K562 (cell line): Measurements from ENCODE around the gene KIAA2012.

Experiments
- PHF21A ChIP-seq: fragments of 450-650 bp; IDR thresholded peaks from 2 replicates; pipeline ENCODE4 v1.6.1; 2017; ENCODE audit warnings: low read depth, borderline replicate concordance
- POLR2A ChIP-seq: fragments of 450-650 bp; conservative IDR thresholded peaks from 2 replicates; pipeline ENCODE4 v1.6.1; 2016
- POLR2B ChIP-seq: fragments of 450-650 bp; IDR thresholded peaks from 2 replicates; pipeline ENCODE4 v1.6.1; 2018; ENCODE audit warnings: low read depth; ENCODE audit not compliant: partially characterized antibody
- RBM34 ChIP-seq: fragments of 200-400 bp; formaldehyde crosslinking; IDR thresholded peaks from 2 replicates; pipeline ENCODE4 v1.6.1; 2018; ENCODE audit warnings: low read length, borderline replicate concordance; ENCODE audit not compliant: insufficient read depth
- SAFB2 ChIP-seq: fragments of 200-400 bp; formaldehyde crosslinking; IDR thresholded peaks from 2 replicates; pipeline ENCODE4 v1.6.1; 2018; ENCODE audit warnings: borderline replicate concordance, low read length, low read depth, moderate library complexity; ENCODE audit not compliant: severe bottlenecking
- SMARCE1 ChIP-seq: fragments of 450-650 bp; IDR thresholded peaks from 2 replicates; pipeline ENCODE4 v1.7.1; 2016; ENCODE audit warnings: mild to moderate bottlenecking
- TARDBP ChIP-seq: fragments of 450-650 bp; IDR thresholded peaks from 2 replicates; pipeline ENCODE4 v1.6.1; 2016
- TCFL5 ChIP-seq: fragments of 250-450 bp; sonication (Bioruptor Pico); conservative IDR thresholded peaks from 2 replicates; pipeline ENCODE4 v1.6.1; 2021; ENCODE audit warnings: mild to moderate bottlenecking, moderate library complexity, matching md5 sums
- TF ChIP-seq, protein P1 (sequence below): sonication (generic); formaldehyde crosslinking; IDR thresholded peaks from 2 replicates; pipeline ENCODE4 v1.8.0; 2022; ENCODE audit warnings: mild to moderate bottlenecking, low read depth, missing genetic modification reagents

DNA sequence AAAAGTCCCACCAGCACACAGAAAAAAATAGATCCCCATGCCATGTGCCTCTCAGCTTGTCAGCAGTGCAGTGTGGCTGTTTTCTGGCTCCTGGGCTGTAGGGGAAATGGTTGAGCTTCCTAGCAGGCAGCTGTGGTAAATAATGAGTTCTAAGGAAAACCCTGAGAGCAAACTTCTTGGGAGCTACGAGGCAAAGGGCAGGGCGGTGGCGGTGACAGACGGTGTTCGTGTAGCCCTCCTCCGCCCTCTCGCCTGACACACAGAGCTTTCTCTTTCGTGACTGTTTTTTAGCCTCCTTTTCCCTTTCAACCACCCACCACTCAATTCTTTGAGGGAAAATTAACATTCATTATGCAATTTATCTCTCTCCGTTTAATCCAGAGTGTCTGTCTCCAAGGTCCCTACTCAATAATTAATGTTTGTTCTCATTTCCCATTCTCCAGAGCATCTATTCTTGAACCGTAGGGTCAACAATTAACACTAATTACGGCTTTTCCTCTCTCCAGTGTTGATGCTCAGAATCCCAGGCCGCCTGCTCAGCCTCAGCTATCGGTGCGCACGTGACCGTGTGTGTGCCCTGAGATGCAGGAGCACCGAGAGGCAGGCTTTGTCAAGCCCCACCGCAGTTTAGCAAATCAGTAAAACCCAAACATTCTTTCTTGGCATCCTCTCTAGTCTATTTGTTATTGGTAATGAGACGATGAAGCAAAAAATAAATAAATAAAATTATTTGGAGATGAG is 50.1 kb downstream of the KIAA2012 start:
- TF ChIP-seq, protein P1, sequence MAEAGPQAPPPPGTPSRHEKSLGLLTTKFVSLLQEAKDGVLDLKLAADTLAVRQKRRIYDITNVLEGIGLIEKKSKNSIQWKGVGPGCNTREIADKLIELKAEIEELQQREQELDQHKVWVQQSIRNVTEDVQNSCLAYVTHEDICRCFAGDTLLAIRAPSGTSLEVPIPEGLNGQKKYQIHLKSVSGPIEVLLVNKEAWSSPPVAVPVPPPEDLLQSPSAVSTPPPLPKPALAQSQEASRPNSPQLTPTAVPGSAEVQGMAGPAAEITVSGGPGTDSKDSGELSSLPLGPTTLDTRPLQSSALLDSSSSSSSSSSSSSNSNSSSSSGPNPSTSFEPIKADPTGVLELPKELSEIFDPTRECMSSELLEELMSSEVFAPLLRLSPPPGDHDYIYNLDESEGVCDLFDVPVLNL (CRISPR knock-in tag), result no peak
- no peak for TF ChIP-seq POLR2A
- TF ChIP-seq TCFL5, result no peak
- no peak for TF ChIP-seq PHF21A
- no peak for TF ChIP-seq TARDBP
- TF ChIP-seq RBM34, result no peak
- no peak for TF ChIP-seq SMARCE1
- TF ChIP-seq SAFB2, result no peak
- no peak for TF ChIP-seq POLR2B
